Measurements from ENCODE around the gene STPG3. TPM values are rescaled to one million over a fixed set of nuclear protein-coding genes. Genes with fewer than 3 reads are reported as not detected.

STPG3 gene
- total and polyA plus RNA-seq, 2 of the 13 experiments (the other 11 are each of a cell fraction or from before 2014, with no cell fraction given) = not detected

DNA sequence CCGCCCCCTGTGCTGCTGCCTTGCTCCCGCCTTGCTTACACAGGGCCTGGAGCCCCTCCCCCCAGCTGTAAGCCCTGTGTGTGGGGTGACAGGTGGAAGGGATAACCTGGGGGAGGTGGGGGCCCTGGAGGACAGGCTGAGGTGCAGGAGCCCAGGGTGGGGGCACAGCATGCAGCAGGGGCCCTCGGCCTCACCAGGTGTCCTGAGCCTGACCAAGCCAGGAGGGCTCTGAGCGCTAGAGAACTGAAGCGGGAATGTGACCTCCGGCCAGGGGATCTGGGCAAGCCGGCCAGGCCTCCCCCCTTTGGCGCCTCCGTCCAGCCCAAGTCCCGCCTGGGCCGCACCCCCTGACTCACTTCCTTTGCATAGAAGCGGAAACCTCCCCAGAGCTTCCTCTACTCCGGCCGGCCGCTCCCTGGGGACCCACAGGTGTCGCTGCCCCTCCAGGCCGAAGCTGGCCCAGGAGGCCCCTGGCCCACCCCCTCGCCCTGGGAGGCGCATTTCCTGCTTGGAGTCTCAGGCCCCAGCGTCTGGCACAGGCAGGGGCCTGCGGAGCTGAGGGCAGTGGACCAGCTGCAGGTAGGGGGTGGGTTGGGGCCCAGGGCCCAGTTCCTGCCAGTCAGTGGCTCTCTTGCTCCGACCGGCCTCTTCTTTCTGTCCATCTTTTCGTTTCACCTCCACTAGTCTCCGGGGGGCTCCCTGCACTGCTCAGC is 26.4 kb downstream of the STPG3 start, which contains the start of gene TOR4A (continued):
- TF ChIP-seq, protein P1, sequence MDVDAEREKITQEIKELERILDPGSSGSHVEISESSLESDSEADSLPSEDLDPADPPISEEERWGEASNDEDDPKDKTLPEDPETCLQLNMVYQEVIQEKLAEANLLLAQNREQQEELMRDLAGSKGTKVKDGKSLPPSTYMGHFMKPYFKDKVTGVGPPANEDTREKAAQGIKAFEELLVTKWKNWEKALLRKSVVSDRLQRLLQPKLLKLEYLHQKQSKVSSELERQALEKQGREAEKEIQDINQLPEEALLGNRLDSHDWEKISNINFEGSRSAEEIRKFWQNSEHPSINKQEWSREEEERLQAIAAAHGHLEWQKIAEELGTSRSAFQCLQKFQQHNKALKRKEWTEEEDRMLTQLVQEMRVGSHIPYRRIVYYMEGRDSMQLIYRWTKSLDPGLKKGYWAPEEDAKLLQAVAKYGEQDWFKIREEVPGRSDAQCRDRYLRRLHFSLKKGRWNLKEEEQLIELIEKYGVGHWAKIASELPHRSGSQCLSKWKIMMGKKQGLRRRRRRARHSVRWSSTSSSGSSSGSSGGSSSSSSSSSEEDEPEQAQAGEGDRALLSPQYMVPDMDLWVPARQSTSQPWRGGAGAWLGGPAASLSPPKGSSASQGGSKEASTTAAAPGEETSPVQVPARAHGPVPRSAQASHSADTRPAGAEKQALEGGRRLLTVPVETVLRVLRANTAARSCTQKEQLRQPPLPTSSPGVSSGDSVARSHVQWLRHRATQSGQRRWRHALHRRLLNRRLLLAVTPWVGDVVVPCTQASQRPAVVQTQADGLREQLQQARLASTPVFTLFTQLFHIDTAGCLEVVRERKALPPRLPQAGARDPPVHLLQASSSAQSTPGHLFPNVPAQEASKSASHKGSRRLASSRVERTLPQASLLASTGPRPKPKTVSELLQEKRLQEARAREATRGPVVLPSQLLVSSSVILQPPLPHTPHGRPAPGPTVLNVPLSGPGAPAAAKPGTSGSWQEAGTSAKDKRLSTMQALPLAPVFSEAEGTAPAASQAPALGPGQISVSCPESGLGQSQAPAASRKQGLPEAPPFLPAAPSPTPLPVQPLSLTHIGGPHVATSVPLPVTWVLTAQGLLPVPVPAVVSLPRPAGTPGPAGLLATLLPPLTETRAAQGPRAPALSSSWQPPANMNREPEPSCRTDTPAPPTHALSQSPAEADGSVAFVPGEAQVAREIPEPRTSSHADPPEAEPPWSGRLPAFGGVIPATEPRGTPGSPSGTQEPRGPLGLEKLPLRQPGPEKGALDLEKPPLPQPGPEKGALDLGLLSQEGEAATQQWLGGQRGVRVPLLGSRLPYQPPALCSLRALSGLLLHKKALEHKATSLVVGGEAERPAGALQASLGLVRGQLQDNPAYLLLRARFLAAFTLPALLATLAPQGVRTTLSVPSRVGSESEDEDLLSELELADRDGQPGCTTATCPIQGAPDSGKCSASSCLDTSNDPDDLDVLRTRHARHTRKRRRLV (CRISPR knock-in tag; IDR thresholded peaks at IDR 0.05) = no peak
- TF ChIP-seq ZMYM4 (CRISPR knock-in tag; IDR thresholded peaks at IDR 0.05) = 0 out of 2 replicates have a peak, but pooled peaks have one; percentile 42
- no peak for TF ChIP-seq HMG20B (CRISPR knock-in tag; conservative IDR thresholded peaks at IDR 0.05)
- TF ChIP-seq NCOR1 (IDR thresholded peaks at IDR 0.05; ENCODE audit: borderline replicate concordance, low read length) = no peak
- peak; percentile 67; the same call in 1 of the 2 replicates for TF ChIP-seq HBP1 (CRISPR knock-in tag; IDR thresholded peaks at IDR 0.05; ENCODE audit: low read depth)
- peak; percentile 83 for TF ChIP-seq HDAC1 (CRISPR knock-in tag; IDR thresholded peaks at IDR 0.05)
- TF ChIP-seq SP1 (IDR thresholded peaks at IDR 0.05) = no peak
- TF ChIP-seq SP1 (CRISPR knock-in tag; IDR thresholded peaks at IDR 0.05) = peak; percentile 72
- TF ChIP-seq ZNF33B (CRISPR knock-in tag; IDR thresholded peaks at IDR 0.05) = no peak
- peak; percentile 74 for TF ChIP-seq TFDP2 (CRISPR knock-in tag; IDR thresholded peaks at IDR 0.05)
- no peak for TF ChIP-seq ATM (IDR thresholded peaks at IDR 0.05; ENCODE audit: borderline replicate concordance)
- peak; percentile 55; the same call in 1 of the 2 replicates for TF ChIP-seq KDM3A (CRISPR knock-in tag; IDR thresholded peaks at IDR 0.05; ENCODE audit: low read depth)
- peak; percentile 87 for TF ChIP-seq ZNF160 (CRISPR knock-in tag; IDR thresholded peaks at IDR 0.05)
- TF ChIP-seq SMC3 (IDR thresholded peaks at IDR 0.05; ENCODE audit: low read length) = no peak
- peak; percentile 21 for TF ChIP-seq XRCC5 (optimal IDR thresholded peaks at IDR 0.05; ENCODE audit: low read length)
- no peak for TF ChIP-seq NFIB (CRISPR knock-in tag; IDR thresholded peaks at IDR 0.05; ENCODE audit: borderline replicate concordance)
- TF ChIP-seq ZNF572 (CRISPR knock-in tag; IDR thresholded peaks at IDR 0.05) = no peak; the same call in 1 of the 2 replicates
- TF ChIP-seq, protein P2, sequence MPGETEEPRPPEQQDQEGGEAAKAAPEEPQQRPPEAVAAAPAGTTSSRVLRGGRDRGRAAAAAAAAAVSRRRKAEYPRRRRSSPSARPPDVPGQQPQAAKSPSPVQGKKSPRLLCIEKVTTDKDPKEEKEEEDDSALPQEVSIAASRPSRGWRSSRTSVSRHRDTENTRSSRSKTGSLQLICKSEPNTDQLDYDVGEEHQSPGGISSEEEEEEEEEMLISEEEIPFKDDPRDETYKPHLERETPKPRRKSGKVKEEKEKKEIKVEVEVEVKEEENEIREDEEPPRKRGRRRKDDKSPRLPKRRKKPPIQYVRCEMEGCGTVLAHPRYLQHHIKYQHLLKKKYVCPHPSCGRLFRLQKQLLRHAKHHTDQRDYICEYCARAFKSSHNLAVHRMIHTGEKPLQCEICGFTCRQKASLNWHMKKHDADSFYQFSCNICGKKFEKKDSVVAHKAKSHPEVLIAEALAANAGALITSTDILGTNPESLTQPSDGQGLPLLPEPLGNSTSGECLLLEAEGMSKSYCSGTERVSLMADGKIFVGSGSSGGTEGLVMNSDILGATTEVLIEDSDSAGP (CRISPR knock-in tag; IDR thresholded peaks at IDR 0.05; ENCODE audit: borderline replicate concordance) = peak; percentile 79; the same call in 1 of the 2 replicates
- TF ChIP-seq IRF1 (CRISPR knock-in tag; IDR thresholded peaks at IDR 0.05; ENCODE audit: low read depth) = no peak

Data from HepG2 (cell line).